Progenitor cell of endocrine pancreas (in vitro differentiated cells): ENCODE results near the gene RASAL2. TPM values are rescaled to one million over a fixed set of nuclear protein-coding genes. Genes with fewer than 3 reads are reported as not detected.

ENCODE experiments used
- DNase-seq: peaks from one replicate; pipeline ENCODE4 v3.0.0; 2021; ENCODE audit warnings: low spot score; ENCODE audit not compliant: unreplicated experiment
- H3K27ac Mint-ChIP-seq: 2 replicates; pipeline ENCODE4 v1.8.0; 2021; ENCODE audit warnings: mild to moderate bottlenecking, moderate library complexity, mixed read lengths
- H3K27me3 Mint-ChIP-seq: 2 replicates; pipeline ENCODE4 v1.8.0; 2021; ENCODE audit warnings: mixed read lengths
- H3K36me3 Mint-ChIP-seq: 2 replicates; pipeline ENCODE4 v1.8.0; 2022; ENCODE audit warnings: mixed read lengths; ENCODE audit not compliant: insufficient read depth
- H3K4me1 Mint-ChIP-seq: 2 replicates; pipeline ENCODE4 v1.8.0; 2021; ENCODE audit warnings: low read depth, mixed read lengths
- H3K4me3 Mint-ChIP-seq: 2 replicates; pipeline ENCODE4 v1.8.0; 2021; ENCODE audit warnings: low read depth, mild to moderate bottlenecking, moderate library complexity, mixed read lengths
- H3K9me3 Mint-ChIP-seq: 2 replicates; pipeline ENCODE4 v1.8.0; 2021; ENCODE audit warnings: low read depth, mixed read lengths
- CTCF ChIP-seq: fragments of 200-600 bp; sonication (generic); IDR thresholded peaks from one replicate; pipeline ENCODE4 v1.5.0; 2021; ENCODE audit warnings: antibody characterized with exemption, mild to moderate bottlenecking; ENCODE audit not compliant: unreplicated experiment
- total RNA-seq: library from RNA; stranded (reverse); gene quantifications from 2 replicates; pipeline ENCODE4 v1.2.1, GENCODE V29; 2021

The RASAL2 gene
- total RNA-seq, 1 donor from 2014 or later, result 28.5 TPM

- peaks cover 6% of the 10 kb centered on the region for H3K36me3 Mint-ChIP-seq
- H3K27ac Mint-ChIP-seq, result no peak overlapping the region
- no peak overlapping the region for H3K4me3 Mint-ChIP-seq
- H3K9me3 Mint-ChIP-seq, result no peaks in the 10 kb centered on the region
- no peak for TF ChIP-seq CTCF
- H3K4me1 Mint-ChIP-seq, result no peaks in the 10 kb centered on the region
- DNase-seq, result no peak
- no peaks in the 10 kb centered on the region for H3K27me3 Mint-ChIP-seq
Measured at GRCh38 chr1:178484698-178485225, 390.9 kb downstream of the RASAL2 start.

DNA sequence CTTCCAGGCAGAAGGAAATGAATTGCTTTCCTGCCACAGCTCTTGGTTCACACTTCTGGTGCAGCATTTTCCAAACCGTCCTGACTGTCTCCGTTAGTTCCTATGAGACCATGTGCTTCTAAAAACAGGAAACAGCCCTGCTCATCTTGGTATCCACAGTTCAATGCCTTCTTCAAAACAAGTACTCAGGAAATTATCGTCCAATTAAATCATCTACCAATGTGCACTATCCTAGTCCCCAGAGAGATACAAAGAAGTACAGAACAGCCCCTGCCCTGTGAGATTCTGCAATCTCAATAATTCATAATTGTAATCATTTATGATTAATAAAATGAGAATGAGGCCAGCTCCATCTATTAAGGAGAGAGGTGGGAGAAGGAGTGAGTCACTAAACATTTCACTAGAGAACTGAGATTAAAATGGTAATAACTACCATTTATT, 391.7 kb downstream of the RASAL2 start:
- TF ChIP-seq CTCF, result no peak
- Mint-ChIP-seq H3K27me3 (no peaks in the 10 kb centered on the region), H3K4me3 (no peak overlapping the region), H3K36me3 (peaks cover 3% of the 10 kb centered on the region), H3K9me3 (no peaks in the 10 kb centered on the region), H3K4me1 (no peaks in the 10 kb centered on the region), H3K27ac (no peak overlapping the region)
- DNase-seq, result no peak

DNA sequence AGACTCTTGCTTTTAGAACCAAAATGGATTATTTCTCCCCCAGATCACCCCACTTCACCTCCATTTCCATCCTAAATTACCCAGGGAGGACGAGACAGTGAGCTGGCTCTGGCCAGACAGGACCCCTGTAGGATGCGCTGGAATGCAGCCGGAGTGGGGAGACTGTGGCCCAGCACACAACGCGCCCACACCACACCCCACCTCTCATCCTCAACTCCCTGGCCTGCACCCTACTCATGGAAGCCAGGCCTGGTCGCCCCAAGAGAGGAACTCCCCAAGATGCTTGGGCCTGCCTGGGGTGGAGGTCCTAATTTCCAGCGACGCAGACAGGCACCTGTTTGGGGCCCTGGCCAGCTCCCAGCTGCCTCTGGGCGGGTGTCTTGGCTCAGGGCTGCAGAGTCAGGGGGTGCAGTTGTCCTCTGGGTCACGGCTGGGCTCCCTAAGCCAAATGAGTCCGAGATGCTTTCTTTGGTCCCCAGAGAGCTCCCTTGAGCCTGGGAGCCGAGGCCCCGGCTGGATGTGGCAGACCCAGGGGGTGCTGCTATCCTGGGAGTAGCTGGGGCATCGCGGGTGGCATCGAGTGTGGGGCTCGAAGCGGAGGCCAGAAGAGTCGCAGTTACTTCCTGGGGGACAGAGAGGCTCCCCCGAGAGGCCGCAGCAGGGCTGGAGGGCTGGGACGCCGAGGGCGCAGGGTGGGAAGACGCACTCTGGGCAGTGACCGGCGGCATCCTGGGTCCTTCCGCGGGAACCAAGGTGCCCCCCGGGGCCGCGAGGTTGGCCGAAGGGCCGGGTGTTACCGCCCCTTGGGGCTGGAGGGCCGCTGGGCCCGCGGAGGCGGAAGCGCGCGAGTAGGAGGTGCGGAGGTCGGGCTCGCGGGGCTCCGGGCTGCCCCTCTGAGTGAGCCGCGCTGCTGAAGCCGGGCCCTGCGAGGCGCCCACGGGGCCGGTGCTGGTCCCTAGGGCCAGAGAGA, 392.5 kb downstream of the RASAL2 start:
- Mint-ChIP-seq H3K4me1 (no peaks in the 10 kb centered on the region), H3K9me3 (no peaks in the 10 kb centered on the region), H3K27ac (no peak overlapping the region), H3K36me3 (no peaks in the 10 kb centered on the region), H3K27me3 (peaks cover under 1% of the 10 kb centered on the region), H3K4me3 (no peak overlapping the region)
- DNase-seq, result no peak
- no peak for TF ChIP-seq CTCF

DNA sequence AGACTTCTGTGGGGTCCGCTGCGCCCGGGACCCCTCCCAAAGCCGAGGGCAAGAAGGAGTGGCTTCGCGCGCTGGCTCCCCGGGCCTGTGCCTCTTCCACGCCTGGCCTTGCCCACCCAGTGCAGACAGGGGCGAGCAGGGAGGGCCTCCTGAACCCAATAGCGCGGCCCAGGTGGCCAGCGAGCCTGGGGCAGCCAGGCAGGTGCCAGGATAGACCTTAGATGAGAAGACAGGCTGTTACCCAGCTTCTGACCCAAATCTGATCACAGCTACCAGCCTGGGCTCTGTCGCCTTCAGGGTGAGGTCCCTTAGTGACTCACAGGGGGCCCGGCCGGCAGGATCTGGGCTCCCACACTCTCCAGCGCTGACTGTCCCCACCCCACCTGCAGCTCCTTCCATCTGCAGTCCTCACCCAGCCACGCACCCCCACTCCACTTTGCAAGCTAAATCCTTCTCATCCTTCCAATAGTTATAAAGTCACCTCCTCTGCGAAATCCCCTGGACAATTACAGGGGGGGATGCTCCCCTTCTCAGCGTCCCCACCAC, 393.2 kb downstream of the RASAL2 start:
- Mint-ChIP-seq H3K4me1 (no peaks in the 10 kb centered on the region), H3K27ac (no peak overlapping the region), H3K4me3 (no peak overlapping the region), H3K36me3 (no peaks in the 10 kb centered on the region), H3K27me3 (peaks cover 2% of the 10 kb centered on the region), H3K9me3 (no peaks in the 10 kb centered on the region)
- no peak for TF ChIP-seq CTCF
- no peak for DNase-seq

DNA sequence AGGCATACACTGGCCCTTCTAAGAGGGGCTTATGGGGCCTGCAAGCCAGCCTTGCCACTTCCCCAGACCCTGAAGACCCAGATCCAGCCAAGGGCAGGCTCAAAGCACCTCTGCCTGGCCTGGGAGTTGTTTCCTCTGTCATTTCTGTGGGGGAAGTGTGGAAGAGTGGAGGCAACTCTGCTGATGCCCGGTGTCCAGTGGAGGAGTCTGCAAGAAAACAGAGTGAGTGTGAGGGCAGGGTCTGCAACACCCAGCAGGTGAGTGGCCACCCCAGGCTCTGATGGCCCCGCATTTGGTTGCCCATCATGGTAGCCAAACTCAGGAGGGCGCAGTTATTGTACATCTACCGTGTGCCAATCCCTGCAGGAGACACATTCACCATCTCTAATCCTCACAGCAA, 394.5 kb downstream of the RASAL2 start:
- no peak for DNase-seq
- Mint-ChIP-seq H3K27ac (no peak overlapping the region), H3K4me1 (no peaks in the 10 kb centered on the region), H3K9me3 (no peaks in the 10 kb centered on the region), H3K4me3 (no peak overlapping the region), H3K36me3 (no peaks in the 10 kb centered on the region), H3K27me3 (peaks cover 2% of the 10 kb centered on the region)
- no peak for TF ChIP-seq CTCF
